HCT116 (cell line): ENCODE measurements around the gene RASGRF1. TPM values are rescaled to one million over a fixed set of nuclear protein-coding genes. Genes with fewer than 3 reads are reported as not detected.

Source experiments
- ATAC-seq: fragments of 200-7000 bp; cut with Tn5 transposase; 2 replicates; pipeline ENCODE4 v1.9.1; 2020; ENCODE audit warnings: mild to moderate bottlenecking, moderate library complexity
- BruUV-seq: library from RNA; stranded (reverse); fragments of 400-500 nt; replicated peaks from 2 replicates; lab custom pipeline; 2021; lab: Mats Ljungman, UMichigan
- CTCF ChIA-PET: fragments of 300-600 bp; sonication (Branson Sonifier 250); formaldehyde crosslinking; loops from one replicate; lab custom pipeline; 2021; ENCODE audit warnings: antibody characterized with exemption; lab: Charles Lee
- POLR2A ChIA-PET: fragments of 300-600, 350-600 bp; sonication (Branson Sonifier 250); formaldehyde crosslinking; loops from one replicate; lab custom pipeline; 2021; ENCODE audit warnings: antibody characterized with exemption; lab: Charles Lee
- RAD21 ChIA-PET, 2 experiments: fragments of 300-600 bp; sonication (Branson Sonifier 250); formaldehyde crosslinking; loops; one replicate each; lab custom pipeline; 2023; ENCODE audit warnings: low total read pairs in 2 of 2; ENCODE audit not compliant: uncharacterized antibody in 2 of 2, unreplicated experiment in 2 of 2, low non-redundant PET in 1 of 2; lab: Charles Lee
- DNase-seq: peaks from one replicate; pipeline ENCODE4 v3.0.0-alpha.2; 2010; ENCODE audit warnings: low read depth, low spot score
- H2AFZ ChIP-seq: fragments of 200-600 bp; shearing (Covaris generic), sonication (generic); 2 replicates; pipeline ENCODE4 v1.6.1; 2017; ENCODE audit warnings: low read depth, mixed run types, mixed read lengths, antibody characterized with exemption, low read length; ENCODE audit not compliant: poor library complexity, severe bottlenecking
- H3K27ac ChIP-seq: 2 replicates; pipeline ENCODE4 v1.5.1; 2012; ENCODE audit warnings: low read depth, low read length
- H3K27me3 ChIP-seq: fragments of 200-600 bp; sonication (generic); 2 replicates; pipeline ENCODE4 v1.6.1; 2016; ENCODE audit warnings: mixed run types, low read length, mixed read lengths; ENCODE audit not compliant: insufficient read depth
- H3K36me3 ChIP-seq, 2 experiments: fragments of 200-500 bp in 1 of 2; fragments of 200-600 bp in 1 of 2; sonication (Bioruptor generic) in 1 of 2; sonication (generic) in 1 of 2; 2 replicates each; pipeline versions ENCODE4 v1.5.1 to v1.6.1; 2014 to 2016; ENCODE audit warnings: low read length in 2 of 2, inconsistent platforms in 1 of 2, mixed read lengths in 1 of 2, mixed run types in 1 of 2; ENCODE audit not compliant: insufficient read depth in 2 of 2, control insufficient read depth in 1 of 2
- H3K4me1 ChIP-seq, 2 experiments: fragments of 200-600 bp in 1 of 2; sonication (generic) in 1 of 2; 2 replicates each; pipeline versions ENCODE4 v1.5.1 to v1.6.1; 2012 to 2017; ENCODE audit warnings: low read length in 2 of 2, inconsistent platforms in 1 of 2, mild to moderate bottlenecking in 1 of 2, mixed read lengths in 1 of 2, mixed run types in 1 of 2, moderate library complexity in 1 of 2; ENCODE audit not compliant: insufficient read depth in 2 of 2, control insufficient read depth in 1 of 2
- H3K4me2 ChIP-seq: fragments of 200-600 bp; sonication (generic); 2 replicates; pipeline ENCODE4 v1.6.1; 2017; ENCODE audit warnings: mixed run types, low read length, mixed read lengths
- H3K4me3 ChIP-seq, 2 experiments: fragments of 200-600 bp in 1 of 2; sonication (generic) in 1 of 2; replicated peaks in 1 of 2; 2 replicates each; pipeline ENCODE4 v1.5.1; 2011 to 2016; ENCODE audit warnings: low read length in 2 of 2, control low read depth in 1 of 2, low read depth in 1 of 2, mild to moderate bottlenecking in 1 of 2, mixed read lengths in 1 of 2, mixed run types in 1 of 2
- H3K79me2 ChIP-seq: fragments of 200-600 bp; sonication (generic); 2 replicates; pipeline ENCODE4 v1.6.1; 2017; ENCODE audit warnings: mild to moderate bottlenecking, mixed run types, low read length, moderate library complexity, mixed read lengths; ENCODE audit not compliant: insufficient read depth
- H3K9ac ChIP-seq: fragments of 200-600 bp; sonication (generic); 2 replicates; pipeline ENCODE4 v1.6.1; 2016; ENCODE audit warnings: low read length, mixed read lengths
- H3K9me2 ChIP-seq: fragments of 200-600 bp; sonication (generic), shearing (Covaris generic); 2 replicates; pipeline ENCODE4 v1.6.1; 2017; ENCODE audit warnings: mixed run types, mild to moderate bottlenecking, moderate library complexity; ENCODE audit not compliant: insufficient read depth
- H3K9me3 ChIP-seq, 2 experiments: fragments of 200-500 bp in 1 of 2; fragments of 200-600 bp in 1 of 2; sonication (Bioruptor generic) in 1 of 2; sonication (generic) in 1 of 2; 2 replicates each; pipeline ENCODE4 v1.6.1; 2014 to 2017; ENCODE audit warnings: low read length in 2 of 2, mixed read lengths in 2 of 2, inconsistent platforms in 1 of 2, low read depth in 1 of 2, mild to moderate bottlenecking in 1 of 2, mixed run types in 1 of 2, moderate library complexity in 1 of 2; ENCODE audit not compliant: control insufficient read depth in 1 of 2, insufficient read depth in 1 of 2
- H4K20me1 ChIP-seq: fragments of 200-600 bp; sonication (generic), shearing (Covaris generic); 2 replicates; pipeline ENCODE4 v1.6.1; 2017; ENCODE audit warnings: mixed run types, mild to moderate bottlenecking, moderate library complexity; ENCODE audit not compliant: insufficient read depth
- CEBPB ChIP-seq: IDR thresholded peaks from 2 replicates; pipeline ENCODE4 v1.6.1; 2012; ENCODE audit warnings: low read depth
- CTCF ChIP-seq, 3 experiments: fragments of 200-600 bp in 1 of 3; sonication (generic) in 1 of 3; IDR thresholded peaks in 2 of 3; conservative IDR thresholded peaks in 1 of 3; 2 replicates each; pipeline ENCODE4 v1.5.1; 2012 to 2017; ENCODE audit warnings: low read depth in 2 of 3, low read length in 2 of 3, antibody characterized with exemption in 1 of 3, borderline replicate concordance in 1 of 3, control low read depth in 1 of 3, mild to moderate bottlenecking in 1 of 3, mixed read lengths in 1 of 3, mixed run types in 1 of 3, moderate library complexity in 1 of 3; ENCODE audit not compliant: insufficient read depth in 1 of 3
- EGR1 ChIP-seq: IDR thresholded peaks from 2 replicates; pipeline ENCODE4 v1.6.1; 2012; ENCODE audit warnings: low read depth
- EZH2 ChIP-seq: fragments of 200-600 bp; sonication (generic); IDR thresholded peaks from 2 replicates; pipeline ENCODE4 v1.6.1; 2017; ENCODE audit warnings: antibody characterized with exemption, mixed run types
- REST ChIP-seq: IDR thresholded peaks from 2 replicates; pipeline ENCODE4 v1.6.1; 2012; ENCODE audit warnings: low read depth
- ZFX ChIP-seq: fragments of 450-650 bp; IDR thresholded peaks from 2 replicates; pipeline ENCODE4 v1.6.1; 2017
- intact Hi-C: fragments of 100-400 bp; cut with micrococcal nuclease; formaldehyde crosslinking; loops from 2 replicates; pipeline ENCODE4 v1.10.0; 2022
- total RNA-seq: library from RNA; stranded (reverse); gene quantifications from one replicate; pipeline ENCODE4 v1.2.1, GENCODE V29; 2021; ENCODE audit not compliant: unreplicated experiment
- TF ChIP-seq, protein P1 (sequence below): IDR thresholded peaks from 2 replicates; pipeline ENCODE4 v1.6.1; 2012
- TF ChIP-seq, protein P2 (sequence below): IDR thresholded peaks from 2 replicates; pipeline ENCODE4 v1.6.1; 2011; ENCODE audit warnings: mild to moderate bottlenecking, low read length, moderate library complexity; ENCODE audit not compliant: insufficient replicate concordance; ENCODE audit errors: extremely low read depth

RASGRF1 gene
- total RNA-seq, 1 experiment from 2014 or later: 2.4 TPM

- TF ChIP-seq, protein P1, sequence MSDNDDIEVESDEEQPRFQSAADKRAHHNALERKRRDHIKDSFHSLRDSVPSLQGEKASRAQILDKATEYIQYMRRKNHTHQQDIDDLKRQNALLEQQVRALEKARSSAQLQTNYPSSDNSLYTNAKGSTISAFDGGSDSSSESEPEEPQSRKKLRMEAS: no peak
- TF ChIP-seq, all 23 proteins: peak for 0
Measured at GRCh38 chr15:79035814-79036213, 54.8 kb downstream of the RASGRF1 start (continued).

- TF ChIP-seq CTCF (IDR thresholded peaks at IDR 0.05 in 2 of 3, conservative IDR thresholded peaks at IDR 0.05 in 1 of 3; ENCODE audit: borderline replicate concordance in 1 of 3, insufficient read depth in 1 of 3, low read depth in 2 of 3, low read length in 2 of 3): peak in 1 of 3 experiments; percentile 39; a peak in 2 of 6 replicates
- TF ChIP-seq CEBPB: no peak
- TF ChIP-seq, all 23 proteins: peak for 1
- Histone ChIP-seq H3K27ac (no peak overlapping the region), H3K4me2 (no peak overlapping the region), H3K9me3 (no peaks in the 10 kb centered on the region), H3K4me3 (no peak overlapping the region), H3K79me2 (no peaks in the 10 kb centered on the region), H3K4me1 (peaks cover 0 to 6% of the 10 kb centered on the region in 2 experiments; a peak in 2 of 4 replicates), H3K9me2 (no peaks in the 10 kb centered on the region), H2AFZ (no peak overlapping the region), H3K36me3 (no peaks in the 10 kb centered on the region), H3K27me3 (no peaks in the 10 kb centered on the region), H3K9ac (no peak overlapping the region), H4K20me1 (no peaks in the 10 kb centered on the region)
- ChIA-PET CTCF (interaction anchor here (1.5 kb wide), 1 partner anchor 150 kb away, joined by 5 read pairs; no protein-coding TSS in a partner anchor), RAD21 (no interaction called here), POLR2A (no interaction called here)
- BruUV-seq: no TSS peak
- intact Hi-C loops: no loop called here
- ATAC-seq: peak; percentile 60
- DNase-seq: no peak
Measured at GRCh38 chr15:79035111-79035601, 55.4 kb downstream of the RASGRF1 start.

GRCh38 chr15:79034284-79034683 is 56.3 kb downstream of the RASGRF1 start:
- no peak for ATAC-seq
- ChIA-PET CTCF (no interaction called here), POLR2A (no interaction called here), RAD21 (no interaction called here)
- no peak overlapping the region for H3K4me2 ChIP-seq
- H3K9me3 ChIP-seq: no peaks in the 10 kb centered on the region
- H2AFZ ChIP-seq: no peak overlapping the region
- intact Hi-C loops: no loop called here
- H3K4me1 ChIP-seq: peaks cover 0 to 6% of the 10 kb centered on the region in 2 experiments; a peak in 2 of 4 replicates
- no peak overlapping the region for H3K4me3 ChIP-seq
- no peaks in the 10 kb centered on the region for H4K20me1 ChIP-seq
- H3K9ac ChIP-seq: no peak overlapping the region
- H3K36me3 ChIP-seq: no peaks in the 10 kb centered on the region
- no peaks in the 10 kb centered on the region for H3K9me2 ChIP-seq
- no peaks in the 10 kb centered on the region for H3K27me3 ChIP-seq
- no peaks in the 10 kb centered on the region for H3K79me2 ChIP-seq
- no TSS peak for BruUV-seq
- no peak overlapping the region for H3K27ac ChIP-seq
- no peak for DNase-seq
- TF ChIP-seq REST (no peak), ZFX (no peak), EZH2 (no peak), EGR1 (no peak)
- TF ChIP-seq, protein P2, sequence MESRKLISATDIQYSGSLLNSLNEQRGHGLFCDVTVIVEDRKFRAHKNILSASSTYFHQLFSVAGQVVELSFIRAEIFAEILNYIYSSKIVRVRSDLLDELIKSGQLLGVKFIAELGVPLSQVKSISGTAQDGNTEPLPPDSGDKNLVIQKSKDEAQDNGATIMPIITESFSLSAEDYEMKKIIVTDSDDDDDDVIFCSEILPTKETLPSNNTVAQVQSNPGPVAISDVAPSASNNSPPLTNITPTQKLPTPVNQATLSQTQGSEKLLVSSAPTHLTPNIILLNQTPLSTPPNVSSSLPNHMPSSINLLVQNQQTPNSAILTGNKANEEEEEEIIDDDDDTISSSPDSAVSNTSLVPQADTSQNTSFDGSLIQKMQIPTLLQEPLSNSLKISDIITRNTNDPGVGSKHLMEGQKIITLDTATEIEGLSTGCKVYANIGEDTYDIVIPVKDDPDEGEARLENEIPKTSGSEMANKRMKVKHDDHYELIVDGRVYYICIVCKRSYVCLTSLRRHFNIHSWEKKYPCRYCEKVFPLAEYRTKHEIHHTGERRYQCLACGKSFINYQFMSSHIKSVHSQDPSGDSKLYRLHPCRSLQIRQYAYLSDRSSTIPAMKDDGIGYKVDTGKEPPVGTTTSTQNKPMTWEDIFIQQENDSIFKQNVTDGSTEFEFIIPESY: no peak
- TF ChIP-seq, protein P1: no peak
